ENCODE results near the gene FYN.
"Not testable (repeated sequence)": the region's sequence is repeated elsewhere in the genome, so short reads cannot be mapped to it uniquely, and the experiment has no call there.

Gene FYN

GRCh38 chr6:111837007-111837406, 36.2 kb downstream of the FYN start:
- Histone ChIP-seq H3K4me1 (ENCODE audit: control insufficient read depth, low read length) (peaks cover 12% of the 10 kb centered on the region), H3F3A (ENCODE audit: control insufficient read depth, insufficient read depth) (no peaks in the 10 kb centered on the region), H4K20me1 (ENCODE audit: control insufficient read depth, insufficient read depth, low read depth, low read length) (no peaks in the 10 kb centered on the region), H3K4me2 (ENCODE audit: low read length) (no peak overlapping the region), H3K4me3 (ENCODE audit: low read length) (no peak overlapping the region), H3K36me3 (ENCODE audit: control insufficient read depth, low read length) (no peaks in the 10 kb centered on the region), H3K9me2 (replicated peaks; ENCODE audit: control insufficient read depth, low read length) (no peaks in the 10 kb centered on the region; the same call in 1 of the 2 replicates), H3K9me3 (ENCODE audit: control insufficient read depth, insufficient read depth, low read length) (no peaks in the 10 kb centered on the region), H3K27ac (ENCODE audit: low read depth, low read length) (no peak overlapping the region), H3K79me2 (ENCODE audit: control insufficient read depth, low read length) (no peaks in the 10 kb centered on the region), H3K27me3 (ENCODE audit: control insufficient read depth, low read length) (no peaks in the 10 kb centered on the region)
- TF ChIP-seq EZH2phosphoT487 (IDR thresholded peaks at IDR 0.05; ENCODE audit: borderline replicate concordance, low read length) (no peak), CTCF (IDR thresholded peaks at IDR 0.05; ENCODE audit: low read depth, low read length, poor library complexity, severe bottlenecking) (no peak)

- Histone ChIP-seq H4K20me1 (ENCODE audit: control insufficient read depth, insufficient read depth, low read depth, low read length) (no peaks in the 10 kb centered on the region), H3K4me1 (ENCODE audit: control insufficient read depth, low read length) (0 out of 2 replicates have a peak, but pooled peaks cover 4% of the 10 kb centered on the region), H3K27ac (ENCODE audit: low read depth, low read length) (no peak overlapping the region), H3K9me2 (replicated peaks; ENCODE audit: control insufficient read depth, low read length) (no peaks in the 10 kb centered on the region; the same call in 1 of the 2 replicates), H3F3A (ENCODE audit: control insufficient read depth, insufficient read depth) (no peaks in the 10 kb centered on the region), H3K79me2 (ENCODE audit: control insufficient read depth, low read length) (no peaks in the 10 kb centered on the region), H3K9me3 (ENCODE audit: control insufficient read depth, insufficient read depth, low read length) (no peaks in the 10 kb centered on the region), H3K4me3 (ENCODE audit: low read length) (no peak overlapping the region), H3K27me3 (ENCODE audit: control insufficient read depth, low read length) (no peaks in the 10 kb centered on the region), H3K36me3 (ENCODE audit: control insufficient read depth, low read length) (no peaks in the 10 kb centered on the region), H3K4me2 (ENCODE audit: low read length) (no peak overlapping the region)
- TF ChIP-seq EZH2phosphoT487 (IDR thresholded peaks at IDR 0.05; ENCODE audit: borderline replicate concordance, low read length): no peak
These were observed 37.4 kb downstream of the FYN start for GRCh38 chr6:111835807-111836206.

- H3K27ac ChIP-seq (ENCODE audit: low read depth, low read length); H3K36me3 ChIP-seq (ENCODE audit: control insufficient read depth, low read length); H3K4me3 ChIP-seq (ENCODE audit: low read length); H3F3A ChIP-seq (ENCODE audit: control insufficient read depth, insufficient read depth); H3K4me1 ChIP-seq (ENCODE audit: control insufficient read depth, low read length); H3K79me2 ChIP-seq (ENCODE audit: control insufficient read depth, low read length); H3K9me2 ChIP-seq (replicated peaks; ENCODE audit: control insufficient read depth, low read length); H4K20me1 ChIP-seq (ENCODE audit: control insufficient read depth, insufficient read depth, low read depth, low read length); H3K27me3 ChIP-seq (ENCODE audit: control insufficient read depth, low read length); H3K4me2 ChIP-seq (ENCODE audit: low read length); H3K9me3 ChIP-seq (ENCODE audit: control insufficient read depth, insufficient read depth, low read length): not testable (repeated sequence)
These were observed 37.9 kb downstream of the FYN start for GRCh38 chr6:111835398-111835797.

GRCh38 chr6:111834356-111834755, 38.9 kb downstream of the FYN start:
- no peaks in the 10 kb centered on the region for H3K9me3 ChIP-seq (ENCODE audit: control insufficient read depth, insufficient read depth, low read length)
- H3K4me1 ChIP-seq (ENCODE audit: control insufficient read depth, low read length): 0 out of 2 replicates have a peak, but pooled peaks cover 4% of the 10 kb centered on the region
- no peak overlapping the region for H3K4me3 ChIP-seq (ENCODE audit: low read length)
- H3K27ac ChIP-seq (ENCODE audit: low read depth, low read length): no peak overlapping the region
- no peaks in the 10 kb centered on the region for H3K27me3 ChIP-seq (ENCODE audit: control insufficient read depth, low read length)
- H3F3A ChIP-seq (ENCODE audit: control insufficient read depth, insufficient read depth): no peaks in the 10 kb centered on the region
- H3K4me2 ChIP-seq (ENCODE audit: low read length): no peak overlapping the region
- no peaks in the 10 kb centered on the region for H4K20me1 ChIP-seq (ENCODE audit: control insufficient read depth, insufficient read depth, low read depth, low read length)
- H3K36me3 ChIP-seq (ENCODE audit: control insufficient read depth, low read length): no peaks in the 10 kb centered on the region
- no peaks in the 10 kb centered on the region; the same call in 1 of the 2 replicates for H3K9me2 ChIP-seq (replicated peaks; ENCODE audit: control insufficient read depth, low read length)
- H3K79me2 ChIP-seq (ENCODE audit: control insufficient read depth, low read length): no peaks in the 10 kb centered on the region
- no peak for TF ChIP-seq EZH2phosphoT487 (IDR thresholded peaks at IDR 0.05; ENCODE audit: borderline replicate concordance, low read length)
- no peak for TF ChIP-seq CTCF (IDR thresholded peaks at IDR 0.05; ENCODE audit: low read depth, low read length, poor library complexity, severe bottlenecking)

Measured in DOHH2 (cell line).